Neuronal stem cell (in vitro differentiated cells): ENCODE measurements around the gene CDC45.

ENCODE experiments used
- DNase-seq: peaks from one replicate; pipeline ENCODE4 v3.0.0-alpha.2; 2013; ENCODE audit warnings: low spot score
- H2AFZ ChIP-seq: one replicate; pipeline ENCODE4 v1.6.1; 2013; ENCODE audit warnings: mild to moderate bottlenecking, low read length, inconsistent platforms
- H2AK5ac ChIP-seq: 2 replicates; pipeline ENCODE4 v1.6.1; 2013; ENCODE audit warnings: low read depth, mild to moderate bottlenecking, inconsistent platforms, low read length, moderate library complexity, mixed read lengths
- H2BK120ac ChIP-seq: 2 replicates; pipeline ENCODE4 v1.6.1; 2013; ENCODE audit warnings: low read depth, mild to moderate bottlenecking, inconsistent platforms, low read length, moderate library complexity, mixed read lengths
- H2BK12ac ChIP-seq: one replicate; pipeline ENCODE4 v1.6.1; 2013; ENCODE audit warnings: low read length, inconsistent platforms
- H2BK15ac ChIP-seq: 2 replicates; pipeline ENCODE4 v1.6.1; 2013; ENCODE audit warnings: mild to moderate bottlenecking, low read length, inconsistent platforms, mixed read lengths
- H2BK5ac ChIP-seq: one replicate; pipeline ENCODE4 v1.6.1; 2013; ENCODE audit warnings: inconsistent platforms, mild to moderate bottlenecking, low read length, moderate library complexity
- H3K14ac ChIP-seq: one replicate; pipeline ENCODE4 v1.6.1; 2013; ENCODE audit warnings: low read length, inconsistent platforms
- H3K18ac ChIP-seq: 2 replicates; pipeline ENCODE4 v1.6.1; 2013; ENCODE audit warnings: low read length, inconsistent platforms
- H3K23ac ChIP-seq: 2 replicates; pipeline ENCODE4 v1.6.1; 2013; ENCODE audit warnings: low read depth, mild to moderate bottlenecking, mixed read lengths, low read length, inconsistent platforms; ENCODE audit not compliant: poor library complexity
- H3K27ac ChIP-seq: replicated peaks from 3 replicates; pipeline ENCODE4 v1.5.1; 2013; ENCODE audit warnings: low read length, inconsistent platforms
- H3K27me3 ChIP-seq, 3 experiments: 2 replicates each; pipeline ENCODE4 v1.6.1; 2013; ENCODE audit warnings: low read length in 3 of 3, mild to moderate bottlenecking in 2 of 3, inconsistent platforms in 1 of 3, low read depth in 1 of 3, mixed read lengths in 1 of 3, moderate library complexity in 1 of 3; ENCODE audit not compliant: control insufficient read depth in 3 of 3, insufficient read depth in 3 of 3
- H3K36me3 ChIP-seq, 2 donors: replicated peaks in 1 of 2; 2 replicates each; pipeline ENCODE4 v1.6.1; 2013; ENCODE audit warnings: low read length in 2 of 2; ENCODE audit not compliant: control insufficient read depth in 2 of 2, insufficient read depth in 2 of 2
- H3K4ac ChIP-seq: 2 replicates; pipeline ENCODE4 v1.6.1; 2013; ENCODE audit warnings: inconsistent platforms, mild to moderate bottlenecking, low read length, moderate library complexity
- H3K4me1 ChIP-seq, 2 donors: 1 replicate in 1 of 2; 2 replicates in 1 of 2; pipeline ENCODE4 v1.6.1; 2013; ENCODE audit warnings: low read length in 2 of 2, low read depth in 1 of 2; ENCODE audit not compliant: control insufficient read depth in 2 of 2, insufficient read depth in 1 of 2
- H3K4me2 ChIP-seq: one replicate; pipeline ENCODE4 v1.6.1; 2013; ENCODE audit warnings: mild to moderate bottlenecking, low read length, inconsistent platforms; ENCODE audit not compliant: insufficient read depth, poor library complexity, severe bottlenecking
- H3K4me3 ChIP-seq, 2 donors: 2 replicates each; pipeline ENCODE4 v1.5.1; 2013; ENCODE audit warnings: low read length in 2 of 2, mild to moderate bottlenecking in 2 of 2, inconsistent platforms in 1 of 2, moderate library complexity in 1 of 2
- H3K79me1 ChIP-seq: one replicate; pipeline ENCODE4 v1.6.1; 2013; ENCODE audit warnings: low read depth, mild to moderate bottlenecking, inconsistent platforms, low read length, moderate library complexity
- H3K9ac ChIP-seq: one replicate; pipeline ENCODE4 v1.6.1; 2013; ENCODE audit warnings: mild to moderate bottlenecking, low read depth, low read length, inconsistent platforms; ENCODE audit not compliant: poor library complexity
- H3K9me3 ChIP-seq, 2 donors: replicated peaks in 1 of 2; 2 replicates each; pipeline versions ENCODE3 to v1.6.1; 2013; ENCODE audit warnings: low read length in 2 of 2, mild to moderate bottlenecking in 2 of 2, inconsistent platforms in 1 of 2, low read depth in 1 of 2, mixed read lengths in 1 of 2, moderate library complexity in 1 of 2; ENCODE audit not compliant: control insufficient read depth in 2 of 2, insufficient read depth in 1 of 2
- H4K8ac ChIP-seq: one replicate; pipeline ENCODE4 v1.6.1; 2013; ENCODE audit warnings: low read depth, mild to moderate bottlenecking, inconsistent platforms, low read length, moderate library complexity
- H4K91ac ChIP-seq: one replicate; pipeline ENCODE4 v1.6.1; 2013; ENCODE audit warnings: low read length, low read depth, mild to moderate bottlenecking, inconsistent platforms; ENCODE audit not compliant: poor library complexity
- WGBS, 2 donors: extraction: QIAGEN DNeasy Blood & Tissue Kit; methylation state at CpG; one replicate each; pipeline ENCODE4 v1.1.7; 2013; ENCODE audit warnings: missing lambda C conversion rate in 2 of 2, mixed read lengths in 1 of 2; ENCODE audit not compliant: insufficient read length in 2 of 2, insufficient replicate concordance in 1 of 2; ENCODE audit errors: extremely low coverage in 2 of 2; 5-methylcytosine and 5-hydroxymethylcytosine counted together

The CDC45 gene

GRCh38 chr22:19460036-19460435 is 19.7 kb upstream of the CDC45 start:
- no peaks in the 10 kb centered on the region for H3K9me3 ChIP-seq
- no peak overlapping the region for H2BK15ac ChIP-seq
- no peak overlapping the region for H3K4me2 ChIP-seq
- no peaks in the 10 kb centered on the region for H3K27me3 ChIP-seq
- no peak overlapping the region for H3K4me3 ChIP-seq
- H3K9ac ChIP-seq: no peak overlapping the region
- no peak overlapping the region for H3K14ac ChIP-seq
- no peak overlapping the region for H3K18ac ChIP-seq
- no peak overlapping the region for H2BK5ac ChIP-seq
- no peak overlapping the region for H3K4ac ChIP-seq
- peaks cover 0 to 2% of the 10 kb centered on the region in 2 donors for H3K4me1 ChIP-seq
- H2AFZ ChIP-seq: no peak overlapping the region
- no peak overlapping the region for H2AK5ac ChIP-seq
- no peak overlapping the region for H4K8ac ChIP-seq
- H2BK12ac ChIP-seq: no peak overlapping the region
- no peaks in the 10 kb centered on the region for H3K79me1 ChIP-seq
- H3K27ac ChIP-seq: no peak overlapping the region
- no peak overlapping the region for H4K91ac ChIP-seq
- DNase-seq: no peak
- no CpG with 5 or more reads among the region's 2 CpGs for WGBS, 2 donors
- no peak overlapping the region for H3K23ac ChIP-seq
- peaks cover 32 to 91% of the 10 kb centered on the region in 2 donors for H3K36me3 ChIP-seq
- no peak overlapping the region for H2BK120ac ChIP-seq

- H2BK12ac ChIP-seq: no peak overlapping the region
- peaks cover 0 to 2% of the 10 kb centered on the region in 2 donors for H3K4me1 ChIP-seq
- no peak overlapping the region for H4K91ac ChIP-seq
- no peak for DNase-seq
- no peak overlapping the region for H3K4ac ChIP-seq
- no peak overlapping the region for H3K4me3 ChIP-seq
- peaks cover 27 to 91% of the 10 kb centered on the region in 2 donors for H3K36me3 ChIP-seq
- no peak overlapping the region for H3K9ac ChIP-seq
- no peak overlapping the region for H2BK120ac ChIP-seq
- no peak overlapping the region for H3K14ac ChIP-seq
- no CpG with 5 or more reads among the region's 1 CpG for WGBS, 2 donors
- H3K4me2 ChIP-seq: no peak overlapping the region
- H4K8ac ChIP-seq: no peak overlapping the region
- no peaks in the 10 kb centered on the region for H3K27me3 ChIP-seq
- no peak overlapping the region for H2AK5ac ChIP-seq
- no peak overlapping the region for H2BK15ac ChIP-seq
- no peak overlapping the region for H2AFZ ChIP-seq
- H3K79me1 ChIP-seq: no peaks in the 10 kb centered on the region
- no peak overlapping the region for H3K27ac ChIP-seq
- H3K23ac ChIP-seq: no peak overlapping the region
- H3K18ac ChIP-seq: no peak overlapping the region
- no peak overlapping the region for H2BK5ac ChIP-seq
- H3K9me3 ChIP-seq: peaks cover 0 to 3% of the 10 kb centered on the region in 2 donors
These were observed 18.2 kb upstream of the CDC45 start for GRCh38 chr22:19461506-19461905.

- Histone ChIP-seq H3K18ac (no peak overlapping the region), H4K8ac (no peak overlapping the region), H3K4ac (no peak overlapping the region), H4K91ac (no peak overlapping the region), H3K4me2 (no peak overlapping the region), H2BK12ac (no peak overlapping the region), H2BK15ac (no peak overlapping the region), H2BK120ac (no peak overlapping the region), H3K23ac (no peak overlapping the region), H3K36me3 (peaks cover 32 to 91% of the 10 kb centered on the region in 2 donors), H3K4me3 (no peak overlapping the region), H2AK5ac (no peak overlapping the region), H3K9ac (no peak overlapping the region), H3K27me3 (no peaks in the 10 kb centered on the region), H3K9me3 (peaks cover 0 to 3% of the 10 kb centered on the region in 2 donors), H3K14ac (no peak overlapping the region), H2BK5ac (no peak overlapping the region), H3K27ac (no peak overlapping the region), H3K79me1 (no peaks in the 10 kb centered on the region), H3K4me1 (peaks cover 0 to 2% of the 10 kb centered on the region in 2 donors), H2AFZ (no peak overlapping the region)
- no peak for DNase-seq
- WGBS, 2 donors: no CpG with 5 or more reads among the region's 1 CpG
These were observed 16.7 kb upstream of the CDC45 start for GRCh38 chr22:19463008-19463407.

GRCh38 chr22:19463491-19464469 is 15.9 kb upstream of the CDC45 start:
- no peak overlapping the region for H2BK5ac ChIP-seq
- H3K27ac ChIP-seq: no peak overlapping the region
- H3K18ac ChIP-seq: no peak overlapping the region
- no peak overlapping the region for H3K9ac ChIP-seq
- peaks cover 0 to 3% of the 10 kb centered on the region in 2 donors for H3K9me3 ChIP-seq
- no peak overlapping the region for H2AFZ ChIP-seq
- H3K27me3 ChIP-seq: no peaks in the 10 kb centered on the region
- WGBS, 2 donors: no CpG with 5 or more reads among the region's 7 CpGs
- peaks cover 0 to 2% of the 10 kb centered on the region in 2 donors for H3K4me1 ChIP-seq
- no peak overlapping the region for H3K23ac ChIP-seq
- H3K36me3 ChIP-seq: peaks cover 37 to 93% of the 10 kb centered on the region in 2 donors
- no peak overlapping the region for H3K4me2 ChIP-seq
- no peak overlapping the region for H3K4ac ChIP-seq
- no peak for DNase-seq
- H2BK120ac ChIP-seq: no peak overlapping the region
- no peaks in the 10 kb centered on the region for H3K79me1 ChIP-seq
- no peak overlapping the region for H2AK5ac ChIP-seq
- no peak overlapping the region for H4K91ac ChIP-seq
- H4K8ac ChIP-seq: no peak overlapping the region
- no peak overlapping the region for H2BK15ac ChIP-seq
- peak overlapping the region in 1 of 2 donors; percentile 44 for H3K4me3 ChIP-seq
- no peak overlapping the region for H3K14ac ChIP-seq
- no peak overlapping the region for H2BK12ac ChIP-seq
